Panc1 (cell line): Measurements from ENCODE around the gene EEA1.

ENCODE experiments used
- CTCF ChIP-seq: fragments of 450-650 bp; IDR thresholded peaks from 2 replicates; pipeline ENCODE4 v1.5.1; 2017; ENCODE audit warnings: mild to moderate bottlenecking
- POLR2AphosphoS5 ChIP-seq: IDR thresholded peaks from 2 replicates; pipeline ENCODE4 v1.6.1; 2012; ENCODE audit warnings: mild to moderate bottlenecking, low read depth, low read length, moderate library complexity
- REST ChIP-seq, 2 experiments: IDR thresholded peaks; 2 replicates each; pipeline ENCODE4 v1.6.1; 2011 to 2012; ENCODE audit warnings: low read depth in 2 of 2, control low read depth in 1 of 2, low read length in 1 of 2, mild to moderate bottlenecking in 1 of 2, moderate library complexity in 1 of 2; ENCODE audit not compliant: insufficient read depth in 1 of 2
- SIN3A ChIP-seq: IDR thresholded peaks from 2 replicates; pipeline ENCODE4 v1.6.1; 2012; ENCODE audit warnings: low read depth, mild to moderate bottlenecking, low read length, moderate library complexity, borderline replicate concordance; ENCODE audit not compliant: insufficient read depth
- TCF7L2 ChIP-seq: IDR thresholded peaks from 2 replicates; pipeline ENCODE4 v1.6.1; 2011; ENCODE audit warnings: mild to moderate bottlenecking, low read depth, low read length, inconsistent platforms

DNA sequence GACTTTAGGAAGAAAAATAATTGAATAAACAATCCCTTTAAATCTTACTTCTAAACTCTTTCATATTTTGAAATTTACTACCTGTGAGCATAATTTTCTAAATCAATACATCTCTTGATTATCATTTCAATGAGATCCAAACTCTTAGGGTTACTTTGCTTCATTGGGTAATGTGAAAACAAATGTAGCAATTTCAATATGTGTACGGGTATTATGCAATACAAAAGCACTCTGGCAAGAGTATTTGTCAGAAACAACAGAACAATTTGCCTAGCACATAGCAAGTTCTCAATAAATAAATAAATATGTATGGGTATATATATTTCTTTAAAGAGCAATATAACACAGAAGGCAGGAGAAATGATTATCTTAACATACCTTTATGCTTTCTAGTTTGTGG is 149.2 kb downstream of the EEA1 start:
- TF ChIP-seq POLR2AphosphoS5 (no peak), CTCF (no peak), REST (IDR thresholded peaks at IDR 0.05; ENCODE audit: insufficient read depth in 1 of 2, low read depth in 2 of 2, low read length in 1 of 2) (no peak), TCF7L2 (no peak), SIN3A (no peak)
